GM23338 (cell line): ENCODE data around the gene PIGN. TPM values are rescaled to one million over a fixed set of nuclear protein-coding genes. Genes with fewer than 3 reads are reported as not detected.
A peak's percentile ranks its signal among the peaks of the same experiment; 100 is the strongest.

Experiments used
- ATAC-seq: fragments of 200-7000 bp; cut with Tn5 transposase; 3 replicates; pipeline ENCODE4 v1.9.1; 2020
- DNase-seq: peaks from one replicate; pipeline ENCODE4 v3.0.0-alpha.2; 2015; ENCODE audit warnings: low spot score
- H2AFZ ChIP-seq: fragments of 200-600 bp; sonication (generic); 2 replicates; pipeline ENCODE4 v1.8.0; 2016; ENCODE audit warnings: antibody characterized with exemption, mild to moderate bottlenecking, moderate library complexity
- H3F3A ChIP-seq: fragments of 200-600 bp; sonication (generic); replicated peaks from 2 replicates; pipeline ENCODE4 v1.8.0; 2017; ENCODE audit warnings: antibody characterized with exemption, mixed run types, low read depth
- H3K27ac ChIP-seq: fragments of 200-600 bp; sonication (generic); 2 replicates; pipeline ENCODE4 v1.6.1; 2016; ENCODE audit warnings: low read depth
- H3K27me3 ChIP-seq: fragments of 200-600 bp; sonication (generic); 2 replicates; pipeline ENCODE4 v1.8.0; 2016; ENCODE audit warnings: mild to moderate bottlenecking, mixed run types, moderate library complexity; ENCODE audit not compliant: insufficient read depth
- H3K36me3 ChIP-seq: fragments of 200-600 bp; sonication (generic); 2 replicates; pipeline ENCODE4 v1.8.0; 2016; ENCODE audit warnings: mild to moderate bottlenecking; ENCODE audit not compliant: insufficient read depth
- H3K4me1 ChIP-seq: fragments of 200-600 bp; sonication (generic); 2 replicates; pipeline ENCODE4 v1.8.0; 2016; ENCODE audit warnings: mild to moderate bottlenecking, moderate library complexity; ENCODE audit not compliant: insufficient read depth
- H3K4me2 ChIP-seq: fragments of 200-600 bp; sonication (generic); 2 replicates; pipeline ENCODE4 v1.7.1; 2017; ENCODE audit warnings: mixed run types
- H3K4me3 ChIP-seq: fragments of 200-600 bp; sonication (generic); 2 replicates; pipeline ENCODE4 v1.6.1; 2016; ENCODE audit warnings: mixed run types
- H3K79me2 ChIP-seq: fragments of 200-600 bp; sonication (generic); replicated peaks from 2 replicates; pipeline ENCODE4 v1.8.0; 2017; ENCODE audit warnings: mild to moderate bottlenecking; ENCODE audit not compliant: insufficient read depth
- H3K9me2 ChIP-seq: fragments of 200-600 bp; sonication (generic); 2 replicates; pipeline ENCODE4 v1.8.0; 2017; ENCODE audit not compliant: insufficient read depth
- H4K20me1 ChIP-seq: fragments of 200-600 bp; sonication (generic); replicated peaks from 2 replicates; pipeline ENCODE4 v1.8.0; 2017; ENCODE audit warnings: mild to moderate bottlenecking; ENCODE audit not compliant: insufficient read depth
- H3K27ac Mint-ChIP-seq: 2 replicates; pipeline ENCODE4 v1.8.0; 2020; ENCODE audit warnings: inconsistent platforms, mild to moderate bottlenecking, moderate library complexity, mixed read lengths
- H3K27me3 Mint-ChIP-seq: 3 replicates; pipeline ENCODE4 v1.8.0; 2022; ENCODE audit warnings: low read depth, mild to moderate bottlenecking, moderate library complexity, mixed read lengths, inconsistent platforms; ENCODE audit not compliant: insufficient read depth, poor library complexity
- H3K36me3 Mint-ChIP-seq: 3 replicates; pipeline ENCODE4 v1.8.0; 2021; ENCODE audit warnings: low read depth, mild to moderate bottlenecking, inconsistent platforms, moderate library complexity, mixed read lengths
- H3K4me1 Mint-ChIP-seq: 3 replicates; pipeline ENCODE4 v1.8.0; 2020; ENCODE audit warnings: mild to moderate bottlenecking, inconsistent platforms, mixed read lengths
- H3K4me3 Mint-ChIP-seq: 3 replicates; pipeline ENCODE4 v1.8.0; 2021; ENCODE audit warnings: moderate library complexity, mild to moderate bottlenecking, inconsistent platforms, mixed read lengths
- H3K9me3 Mint-ChIP-seq: 3 replicates; pipeline ENCODE4 v1.8.0; 2020; ENCODE audit warnings: moderate library complexity, mild to moderate bottlenecking, inconsistent platforms, mixed read lengths
- CREB1 ChIP-seq: fragments of 250-450 bp; sonication (Bioruptor Pico); IDR thresholded peaks from 2 replicates; pipeline ENCODE4 v1.5.0; 2020; ENCODE audit warnings: low read depth, mild to moderate bottlenecking, moderate library complexity
- CTCF ChIP-seq, 2 experiments: fragments of 200-600 bp in 1 of 2; sonication (generic) in 1 of 2; conservative IDR thresholded peaks; 2 replicates each; pipeline versions ENCODE4 v1.5.1 to v1.6.1; 2016 to 2017; ENCODE audit warnings: antibody characterized with exemption in 2 of 2, low read depth in 2 of 2, mild to moderate bottlenecking in 2 of 2, moderate library complexity in 1 of 2
- ETS1 ChIP-seq: IDR thresholded peaks from 2 replicates; pipeline ENCODE4 v1.6.1; 2016; ENCODE audit warnings: antibody characterized with exemption
- EZH2phosphoT487 ChIP-seq: fragments of 200-600 bp; sonication (generic); IDR thresholded peaks from one replicate; pipeline ENCODE4 v1.8.1; 2018; ENCODE audit warnings: antibody characterized with exemption; ENCODE audit not compliant: unreplicated experiment
- ZNF114 ChIP-seq: fragments of 250-450 bp; sonication (Bioruptor Pico); IDR thresholded peaks from 2 replicates; pipeline ENCODE4 v1.5.0; 2020; ENCODE audit warnings: mild to moderate bottlenecking, moderate library complexity
- ZNF462 ChIP-seq: fragments of 250-450 bp; sonication (Bioruptor Pico); IDR thresholded peaks from 2 replicates; pipeline ENCODE4 v1.5.0; 2020; ENCODE audit warnings: mild to moderate bottlenecking, moderate library complexity
- polyA plus RNA-seq: library from polyadenylated mRNA; unstranded; fragments of >200 nt; fragmentation: Nextera tagmentation; extraction: Ambion mirVana; gene quantifications from 2 replicates; pipeline ENCODE4 v1.2.1, GENCODE V29; 2016
- total RNA-seq: library from RNA; depleted of rRNA; stranded (reverse); fragments of >200 nt; shearing (Covaris generic); gene quantifications from 2 replicates; pipeline ENCODE4 v1.2.3, GENCODE V29; 2014

PIGN gene
- total and polyA plus RNA-seq, 2 experiments from 2014 or later: 9.4 to 33.0 TPM

- Histone ChIP-seq H3K79me2 (no peaks in the 10 kb centered on the region), H3F3A (no peaks in the 10 kb centered on the region), H3K4me2 (peak overlapping the region; percentile 49), H3K4me1 (peaks cover 14% of the 10 kb centered on the region; the same call in 1 of the 2 replicates), H3K9me2 (peaks cover 15% of the 10 kb centered on the region), H3K4me3 (no peak overlapping the region), H3K36me3 (no peaks in the 10 kb centered on the region), H2AFZ (0 out of 2 replicates have a peak overlapping the region, but pooled peaks have one; percentile 34), H3K27me3 (no peaks in the 10 kb centered on the region), H4K20me1 (no peaks in the 10 kb centered on the region), H3K27ac (no peak overlapping the region)
- Mint-ChIP-seq H3K9me3 (no peaks in the 10 kb centered on the region), H3K27ac (no peak overlapping the region), H3K36me3 (no peaks in the 10 kb centered on the region), H3K4me3 (no peak overlapping the region), H3K27me3 (peaks cover 3% of the 10 kb centered on the region), H3K4me1 (peaks cover 19% of the 10 kb centered on the region)
- TF ChIP-seq ZNF462 (CRISPR knock-in tag): no peak
- no peak for TF ChIP-seq CREB1 (CRISPR knock-in tag)
- TF ChIP-seq ZNF114 (CRISPR knock-in tag): no peak
- no peak for TF ChIP-seq ETS1
- TF ChIP-seq CTCF (conservative IDR thresholded peaks at IDR 0.05; ENCODE audit: low read depth in 2 of 2): no peak
- TF ChIP-seq EZH2phosphoT487: no peak
- DNase-seq: no peak
- ATAC-seq: no peak
These were observed 158.1 kb downstream of the PIGN start for GRCh38 chr18:62028715-62029114.
